Measurements from ENCODE around the gene MGAT3.
A peak's percentile ranks its signal among the peaks of the same experiment; 100 is the strongest.

MGAT3 gene

GRCh38 chr22:39437791-39438704 lies 18.8 kb upstream of the MGAT3 start:
- no peak for DNase-seq (ENCODE audit: extremely low read depth, low read depth)

GRCh38 chr22:39439170-39439569 lies 17.6 kb upstream of the MGAT3 start:
- no peak overlapping the region for H3K4me3 ChIP-seq (replicated peaks; ENCODE audit: low read depth, low read length)
- TF ChIP-seq CTCF (IDR thresholded peaks at IDR 0.05; ENCODE audit: low read depth, low read length, missing control alignments) = no peak
- peak; percentile 14 for DNase-seq (ENCODE audit: extremely low read depth, low read depth)

More at GRCh38 chr22:39437791-39438704, 18.8 kb upstream of the MGAT3 start:
- no peak overlapping the region for H3K4me3 ChIP-seq (replicated peaks; ENCODE audit: low read depth, low read length)
- TF ChIP-seq CTCF (IDR thresholded peaks at IDR 0.05; ENCODE audit: low read depth, low read length, missing control alignments) = no peak

GRCh38 chr22:39443398-39443797 lies 13.4 kb upstream of the MGAT3 start:
- DNase-seq (ENCODE audit: extremely low read depth, low read depth) = no peak
- TF ChIP-seq CTCF (IDR thresholded peaks at IDR 0.05; ENCODE audit: low read depth, low read length, missing control alignments) = no peak
- no peak overlapping the region for H3K4me3 ChIP-seq (replicated peaks; ENCODE audit: low read depth, low read length)

GRCh38 chr22:39444247-39444800 lies 12.5 kb upstream of the MGAT3 start:
- TF ChIP-seq CTCF (IDR thresholded peaks at IDR 0.05; ENCODE audit: low read depth, low read length, missing control alignments) = no peak
- no peak for DNase-seq (ENCODE audit: extremely low read depth, low read depth)
- no peak overlapping the region for H3K4me3 ChIP-seq (replicated peaks; ENCODE audit: low read depth, low read length)

GRCh38 chr22:39444937-39445465 lies 11.8 kb upstream of the MGAT3 start:
- no peak for DNase-seq (ENCODE audit: extremely low read depth, low read depth)
- TF ChIP-seq CTCF (IDR thresholded peaks at IDR 0.05; ENCODE audit: low read depth, low read length, missing control alignments) = no peak
- no peak overlapping the region for H3K4me3 ChIP-seq (replicated peaks; ENCODE audit: low read depth, low read length)

- TF ChIP-seq CTCF (IDR thresholded peaks at IDR 0.05; ENCODE audit: low read depth, low read length, missing control alignments) = no peak
- no peak overlapping the region for H3K4me3 ChIP-seq (replicated peaks; ENCODE audit: low read depth, low read length)
Observed at GRCh38 chr22:39445678-39446077, 11.1 kb upstream of the MGAT3 start.

More at GRCh38 chr22:39445678-39446077, 11.1 kb upstream of the MGAT3 start:
- no peak for DNase-seq (ENCODE audit: extremely low read depth, low read depth)

All from HFF-Myc (cell line).